HG03442 (cell line): ENCODE data around the gene DENND1B.

Experiments used
- ATAC-seq: cut with Tn5 transposase; IDR thresholded peaks from one replicate; pipeline ENCODE4 v1.9.1; 2021; ENCODE audit warnings: mild to moderate bottlenecking, moderate library complexity; ENCODE audit not compliant: unreplicated experiment

Gene DENND1B, protein sequence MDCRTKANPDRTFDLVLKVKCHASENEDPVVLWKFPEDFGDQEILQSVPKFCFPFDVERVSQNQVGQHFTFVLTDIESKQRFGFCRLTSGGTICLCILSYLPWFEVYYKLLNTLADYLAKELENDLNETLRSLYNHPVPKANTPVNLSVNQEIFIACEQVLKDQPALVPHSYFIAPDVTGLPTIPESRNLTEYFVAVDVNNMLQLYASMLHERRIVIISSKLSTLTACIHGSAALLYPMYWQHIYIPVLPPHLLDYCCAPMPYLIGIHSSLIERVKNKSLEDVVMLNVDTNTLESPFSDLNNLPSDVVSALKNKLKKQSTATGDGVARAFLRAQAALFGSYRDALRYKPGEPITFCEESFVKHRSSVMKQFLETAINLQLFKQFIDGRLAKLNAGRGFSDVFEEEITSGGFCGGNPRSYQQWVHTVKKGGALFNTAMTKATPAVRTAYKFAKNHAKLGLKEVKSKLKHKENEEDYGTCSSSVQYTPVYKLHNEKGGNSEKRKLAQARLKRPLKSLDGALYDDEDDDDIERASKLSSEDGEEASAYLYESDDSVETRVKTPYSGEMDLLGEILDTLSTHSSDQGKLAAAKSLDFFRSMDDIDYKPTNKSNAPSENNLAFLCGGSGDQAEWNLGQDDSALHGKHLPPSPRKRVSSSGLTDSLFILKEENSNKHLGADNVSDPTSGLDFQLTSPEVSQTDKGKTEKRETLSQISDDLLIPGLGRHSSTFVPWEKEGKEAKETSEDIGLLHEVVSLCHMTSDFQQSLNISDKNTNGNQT

DNA sequence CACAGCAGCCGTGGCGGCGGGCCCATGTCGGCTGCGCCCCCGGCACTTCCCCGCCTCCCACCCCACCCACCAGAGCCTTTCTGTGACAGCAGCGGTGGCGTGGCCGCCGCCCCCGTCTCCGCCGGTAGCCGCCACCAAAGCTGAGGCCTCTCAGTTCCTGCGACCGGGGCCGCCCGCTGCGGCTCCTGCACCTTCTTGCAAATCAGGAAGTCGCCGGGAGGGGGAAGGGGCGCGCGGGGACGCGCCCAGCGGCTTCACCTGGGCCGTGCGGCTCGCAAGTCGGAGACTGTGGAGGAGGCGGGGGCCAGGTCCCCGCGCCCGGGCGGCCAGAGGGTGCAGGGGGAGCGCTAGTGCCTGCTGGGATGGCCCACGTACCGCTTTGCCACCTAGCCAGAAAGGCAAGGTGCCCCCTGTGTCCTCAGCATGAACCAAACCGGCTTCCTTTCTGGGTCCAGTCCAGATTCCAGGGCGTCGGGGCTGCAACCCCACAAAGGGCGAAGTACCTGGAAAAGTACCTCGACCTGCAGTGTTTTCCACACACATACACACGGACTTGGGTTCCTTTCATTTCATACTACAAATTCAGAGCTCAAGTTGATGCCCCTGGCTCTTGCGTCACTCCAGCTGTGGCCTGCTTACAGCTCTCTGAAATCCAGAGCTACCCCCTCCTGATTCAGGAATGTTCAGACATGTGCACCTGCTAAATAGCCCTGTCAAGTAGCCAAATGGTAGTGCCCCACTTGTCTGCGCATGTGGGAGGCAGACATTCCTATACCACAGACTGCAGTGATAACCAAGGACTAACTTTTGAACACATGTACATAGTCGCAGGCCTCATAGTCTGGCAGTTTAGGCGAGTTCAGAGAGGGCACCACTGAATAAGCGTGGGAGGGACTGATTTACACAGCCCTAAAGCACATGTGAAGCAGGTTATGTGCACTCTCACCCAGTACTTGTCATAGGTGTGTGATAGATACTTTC lies at the start of gene DENND1B:
DENND1B (minus strand) TSS at position 199 of the 981 bp plus-strand sequence. CDS start 325 bp downstream, outside the sequence.
- peak; percentile 62 for ATAC-seq

- ATAC-seq: no peak
Observed at GRCh38 chr1:197814306-197814705, 39.0 kb upstream of the DENND1B start.

GRCh38 chr1:197813741-197814140 lies 38.5 kb upstream of the DENND1B start:
- no peak for ATAC-seq

GRCh38 chr1:197811769-197812168 lies 36.5 kb upstream of the DENND1B start:
- no peak for ATAC-seq

GRCh38 chr1:197810812-197811211 lies 35.5 kb upstream of the DENND1B start:
- ATAC-seq: no peak

DNA sequence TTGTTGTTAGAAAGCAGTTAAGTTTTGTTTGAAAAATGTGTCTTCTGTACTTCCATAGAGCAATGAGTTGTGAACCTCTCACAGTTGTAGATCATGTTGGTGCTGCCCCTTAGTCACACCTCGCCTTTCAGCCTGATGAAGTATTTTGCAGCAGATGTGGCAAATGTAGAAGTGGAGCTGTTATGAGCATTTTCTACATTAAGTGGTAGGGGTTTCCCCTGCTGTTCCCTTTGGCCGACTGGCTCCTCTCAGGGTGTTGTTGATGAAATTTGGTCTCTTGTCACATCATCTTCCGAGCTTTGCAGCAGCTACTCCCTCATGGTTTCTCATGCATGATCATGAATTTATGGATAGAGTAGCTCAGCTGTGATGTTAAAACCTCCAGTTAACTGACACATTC lies 33.6 kb upstream of the DENND1B start:
- peak; percentile 45 for ATAC-seq

DNA sequence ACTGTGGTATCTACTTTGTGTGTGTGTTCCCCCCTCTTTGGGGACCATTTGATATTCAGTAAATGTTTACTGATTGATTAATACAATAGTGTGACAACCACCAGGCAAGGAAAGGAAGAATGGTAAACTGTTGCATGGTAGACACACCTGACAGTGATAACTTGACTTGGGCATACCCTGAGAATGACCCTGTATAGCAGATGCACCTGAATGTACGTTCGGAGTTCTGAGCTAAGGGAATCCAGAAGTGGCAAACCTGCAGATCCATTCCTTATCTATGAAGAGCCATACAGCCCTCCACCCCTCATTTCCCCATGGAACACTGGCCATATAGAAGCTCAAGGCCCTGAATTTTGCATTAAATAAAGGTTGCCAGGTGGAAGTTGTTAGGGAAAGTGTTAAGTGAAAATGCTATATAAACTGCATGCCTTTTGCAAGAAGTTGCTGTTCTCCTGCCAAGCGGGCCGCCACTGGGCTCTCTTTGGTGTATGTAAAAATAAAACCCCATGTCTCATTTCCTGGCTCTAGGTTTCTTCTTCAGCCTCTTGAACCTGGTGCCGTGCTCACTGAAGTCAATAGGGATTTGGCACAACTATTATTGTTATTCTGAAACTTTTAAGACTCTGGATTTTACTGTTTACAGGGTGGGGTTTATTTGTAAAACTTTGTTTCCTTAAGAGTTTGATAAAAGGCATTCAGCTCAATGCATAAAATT lies 32.6 kb upstream of the DENND1B start:
- no peak for ATAC-seq

GRCh38 chr1:197807216-197807615 lies 31.9 kb upstream of the DENND1B start:
- ATAC-seq: peak; percentile 87

DNA sequence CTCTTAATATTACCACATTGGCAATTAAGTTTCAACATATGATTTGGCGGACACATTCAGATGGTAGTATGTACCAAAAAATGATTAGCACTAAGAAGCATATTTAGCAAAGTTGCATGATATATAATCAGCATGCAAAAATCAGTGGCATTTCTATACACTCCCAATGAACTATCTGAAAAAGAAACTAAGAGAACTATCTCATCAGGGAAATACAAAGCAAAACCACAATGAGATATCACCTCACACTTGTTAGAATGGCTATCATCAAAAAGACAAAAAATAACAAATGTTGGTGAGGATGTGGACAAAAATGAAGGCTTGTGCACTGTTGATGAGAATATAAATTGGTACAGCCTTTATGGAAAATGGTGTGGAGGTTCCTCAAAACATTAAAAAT lies 31.4 kb upstream of the DENND1B start:
- ATAC-seq: peak; percentile 19

- ATAC-seq: no peak
Observed at GRCh38 chr1:197801684-197802083, 26.4 kb upstream of the DENND1B start.

DNA sequence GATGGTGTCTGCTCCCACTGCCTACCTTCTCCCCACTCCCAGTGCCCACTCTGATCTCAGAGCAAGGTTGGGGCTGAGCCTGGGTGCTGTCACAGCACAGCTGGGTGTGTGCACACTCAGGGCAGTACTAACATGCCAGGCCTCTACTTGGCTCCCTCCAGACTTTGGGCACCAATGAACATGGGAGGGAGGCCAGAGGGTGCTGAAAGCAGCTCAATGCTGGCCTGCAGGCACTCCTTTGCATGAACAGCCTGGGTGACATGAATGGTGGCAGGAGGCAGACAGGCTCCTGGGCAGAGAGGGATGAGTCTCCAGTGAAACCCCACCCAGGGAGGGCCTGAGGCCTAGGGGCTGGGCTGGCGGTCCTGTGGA lies 25.8 kb upstream of the DENND1B start:
- no peak for ATAC-seq

DNA sequence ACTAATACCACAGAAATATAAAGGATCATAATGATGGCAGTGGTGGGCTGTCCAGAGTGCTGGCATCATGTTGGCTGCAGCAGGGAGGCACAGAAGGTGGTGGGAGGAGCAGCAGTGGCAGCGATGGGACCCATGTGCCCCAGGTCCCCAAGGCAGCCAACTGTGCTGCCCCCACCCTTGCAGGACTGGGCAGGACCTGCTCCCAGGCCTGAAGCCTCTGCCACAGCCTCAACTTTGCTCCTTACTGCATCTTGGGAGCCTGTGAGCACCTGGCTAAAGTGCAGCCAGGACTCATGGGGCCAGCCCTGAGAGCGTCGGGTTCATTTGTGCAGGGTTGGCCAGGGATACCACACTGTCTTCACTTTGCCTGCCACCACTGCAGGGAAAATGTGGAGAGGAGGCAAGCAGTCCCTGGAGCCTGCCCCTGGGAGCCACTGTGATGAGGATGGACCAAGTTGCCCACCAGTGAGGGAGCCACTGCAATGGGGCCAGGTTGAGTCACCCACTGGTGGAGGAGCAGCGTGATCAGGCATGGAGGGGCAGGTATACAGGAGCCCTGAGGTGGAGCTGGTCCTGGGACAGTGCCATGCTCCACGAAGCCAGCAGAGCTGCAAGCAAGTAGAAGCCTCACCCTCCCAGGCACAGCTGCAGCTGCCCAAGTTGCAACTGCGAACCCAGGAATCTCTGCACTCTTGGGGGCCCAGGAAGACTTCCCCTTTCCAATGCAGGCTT lies 25.3 kb upstream of the DENND1B start:
- no peak for ATAC-seq

DNA sequence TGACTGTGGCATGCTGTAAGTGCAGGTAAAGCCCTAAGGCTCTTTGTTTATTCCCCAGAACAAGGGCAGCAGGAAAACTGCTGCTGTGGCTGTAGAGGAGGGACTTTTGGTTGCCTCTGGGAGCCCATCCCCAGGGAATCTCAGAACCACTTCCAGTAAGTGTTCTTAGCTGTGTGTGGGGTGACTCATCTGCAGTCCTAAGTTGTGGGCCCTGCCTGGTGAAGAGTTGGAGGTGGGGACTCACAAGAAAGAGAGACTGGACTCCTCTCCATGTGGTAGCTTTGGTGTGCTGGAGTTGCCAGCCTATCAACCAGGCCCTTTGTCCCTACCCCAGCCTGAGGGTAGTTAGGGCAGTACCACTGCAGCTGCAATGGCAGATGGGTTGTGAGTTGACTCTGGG lies 24.0 kb upstream of the DENND1B start:
- ATAC-seq: no peak

DNA sequence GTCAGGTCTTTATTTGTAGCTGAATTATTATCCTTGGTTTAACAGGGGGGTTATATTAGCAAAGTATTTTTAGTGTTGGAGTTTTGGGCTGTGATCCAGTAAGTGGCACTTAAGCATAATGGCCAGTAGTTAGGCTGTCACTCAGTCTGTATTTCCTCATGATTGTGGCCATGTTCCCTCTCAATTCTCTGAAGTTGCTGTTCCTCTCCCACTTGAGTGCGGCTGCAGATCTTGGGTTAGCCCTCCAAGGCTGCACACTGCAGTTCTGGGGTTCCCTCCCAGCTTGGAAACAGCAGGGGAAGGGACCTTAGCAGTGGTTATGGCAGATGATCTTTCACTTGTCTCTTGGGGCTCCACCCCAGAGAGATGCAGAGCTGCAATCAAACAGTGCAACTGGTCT lies 23.2 kb upstream of the DENND1B start:
- no peak for ATAC-seq

- ATAC-seq: no peak
Observed at GRCh38 chr1:197797010-197797409, 21.7 kb upstream of the DENND1B start.

- no peak for ATAC-seq
Observed at GRCh38 chr1:197788741-197789739, 13.8 kb upstream of the DENND1B start.

DNA sequence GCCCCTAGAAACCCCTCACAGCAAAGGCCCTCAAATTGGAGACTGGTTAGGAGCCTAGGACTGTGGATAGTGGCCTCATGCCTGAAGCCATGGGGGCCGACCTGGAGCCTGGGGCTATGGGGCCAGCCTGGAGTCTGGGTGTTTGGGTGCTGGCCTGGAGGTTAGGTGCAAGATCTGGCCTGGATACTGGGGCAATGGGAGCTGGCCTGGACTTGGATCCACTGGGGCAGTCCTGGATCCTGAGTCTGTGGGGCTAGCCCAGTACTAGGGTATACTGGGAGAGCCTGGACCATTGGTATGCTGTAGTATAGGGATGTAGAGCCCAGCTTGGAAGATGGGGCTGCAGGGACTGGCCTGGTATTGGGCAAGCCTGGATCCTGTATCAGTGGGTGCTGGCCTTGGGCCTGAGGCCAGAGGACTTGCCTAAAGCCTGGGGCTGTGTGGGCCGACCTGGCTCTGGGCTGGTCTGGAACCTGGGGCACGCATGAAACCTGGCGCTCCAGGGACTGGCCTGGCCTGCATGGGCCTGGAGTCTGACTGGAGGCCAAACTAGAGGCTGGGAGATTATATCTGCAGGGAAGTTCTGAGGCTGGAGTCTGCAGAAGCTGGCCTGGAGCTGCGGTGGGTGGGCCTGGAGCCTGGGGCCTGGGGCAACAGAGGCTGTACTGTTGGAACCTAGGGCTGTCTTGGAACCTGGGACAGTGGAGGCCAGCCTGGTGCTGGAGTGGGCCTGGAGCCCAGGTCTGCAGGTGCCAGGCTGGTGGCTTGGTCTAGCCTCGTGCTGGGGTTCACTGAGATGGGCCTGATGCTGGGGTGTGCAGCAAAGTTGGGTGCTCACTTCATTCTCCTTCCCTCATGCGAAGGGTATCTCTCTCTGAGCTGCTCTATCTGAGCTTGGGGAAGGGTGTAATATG lies 12.6 kb upstream of the DENND1B start:
- ATAC-seq: no peak
